GM12801 (cell line): ENCODE results near the gene SCLT1.

Experiments used
- TF ChIP-seq, protein P1 (sequence below): IDR thresholded peaks from one replicate; pipeline ENCODE4 v1.5.1; 2011; ENCODE audit warnings: control low read depth; ENCODE audit not compliant: insufficient read length; ENCODE audit errors: extremely low read depth

The SCLT1 gene

GRCh38 chr4:129037093-129037492 is 56.2 kb downstream of the SCLT1 start:
- TF ChIP-seq, protein P1, sequence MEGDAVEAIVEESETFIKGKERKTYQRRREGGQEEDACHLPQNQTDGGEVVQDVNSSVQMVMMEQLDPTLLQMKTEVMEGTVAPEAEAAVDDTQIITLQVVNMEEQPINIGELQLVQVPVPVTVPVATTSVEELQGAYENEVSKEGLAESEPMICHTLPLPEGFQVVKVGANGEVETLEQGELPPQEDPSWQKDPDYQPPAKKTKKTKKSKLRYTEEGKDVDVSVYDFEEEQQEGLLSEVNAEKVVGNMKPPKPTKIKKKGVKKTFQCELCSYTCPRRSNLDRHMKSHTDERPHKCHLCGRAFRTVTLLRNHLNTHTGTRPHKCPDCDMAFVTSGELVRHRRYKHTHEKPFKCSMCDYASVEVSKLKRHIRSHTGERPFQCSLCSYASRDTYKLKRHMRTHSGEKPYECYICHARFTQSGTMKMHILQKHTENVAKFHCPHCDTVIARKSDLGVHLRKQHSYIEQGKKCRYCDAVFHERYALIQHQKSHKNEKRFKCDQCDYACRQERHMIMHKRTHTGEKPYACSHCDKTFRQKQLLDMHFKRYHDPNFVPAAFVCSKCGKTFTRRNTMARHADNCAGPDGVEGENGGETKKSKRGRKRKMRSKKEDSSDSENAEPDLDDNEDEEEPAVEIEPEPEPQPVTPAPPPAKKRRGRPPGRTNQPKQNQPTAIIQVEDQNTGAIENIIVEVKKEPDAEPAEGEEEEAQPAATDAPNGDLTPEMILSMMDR: no peak

DNA sequence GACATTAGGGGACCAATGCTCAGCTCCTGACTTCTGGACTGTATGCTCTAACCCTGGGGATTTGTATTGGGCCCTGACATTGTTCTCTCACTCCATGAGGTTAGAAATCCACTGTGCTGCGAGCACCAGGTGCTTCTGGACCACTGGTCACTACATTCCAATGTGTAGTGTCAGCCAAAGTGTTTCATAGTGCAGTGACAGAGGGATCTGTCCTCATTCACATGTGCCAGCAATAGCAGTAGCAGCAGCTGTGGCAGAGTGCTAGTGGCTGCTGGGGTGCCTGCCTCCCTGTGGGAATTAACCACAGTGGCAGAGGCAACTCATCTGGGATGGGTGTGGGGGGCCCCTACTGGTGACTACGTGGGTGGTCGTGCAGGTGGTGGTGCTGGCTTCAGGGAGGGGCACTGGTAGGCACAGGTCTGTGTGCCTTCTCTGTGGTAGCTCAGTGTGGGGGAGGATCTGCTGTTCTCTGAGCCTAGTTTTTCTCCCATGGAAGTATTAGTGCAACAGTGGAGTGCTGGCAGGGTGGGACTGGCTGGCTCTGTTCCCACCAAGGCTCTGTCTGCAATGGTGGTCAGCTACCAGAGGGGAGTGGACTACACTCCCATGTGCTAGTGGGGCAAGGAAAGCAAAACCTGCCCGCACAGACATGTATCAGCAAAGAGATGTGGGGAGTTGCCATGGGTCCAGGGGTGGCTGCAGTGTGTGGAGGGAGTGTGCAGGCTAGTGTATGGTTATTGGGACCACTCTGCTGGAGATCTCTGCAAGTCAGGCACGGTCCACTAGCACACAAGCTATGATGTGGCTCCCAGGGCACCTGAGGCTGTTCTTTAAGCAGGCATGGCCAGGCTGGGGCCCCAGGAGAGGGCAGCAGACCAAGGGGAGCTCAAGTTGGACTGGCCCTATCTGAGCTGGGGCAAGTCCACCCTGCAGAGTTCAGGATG is 78.5 kb downstream of the SCLT1 start:
- TF ChIP-seq, protein P1: no peak

DNA sequence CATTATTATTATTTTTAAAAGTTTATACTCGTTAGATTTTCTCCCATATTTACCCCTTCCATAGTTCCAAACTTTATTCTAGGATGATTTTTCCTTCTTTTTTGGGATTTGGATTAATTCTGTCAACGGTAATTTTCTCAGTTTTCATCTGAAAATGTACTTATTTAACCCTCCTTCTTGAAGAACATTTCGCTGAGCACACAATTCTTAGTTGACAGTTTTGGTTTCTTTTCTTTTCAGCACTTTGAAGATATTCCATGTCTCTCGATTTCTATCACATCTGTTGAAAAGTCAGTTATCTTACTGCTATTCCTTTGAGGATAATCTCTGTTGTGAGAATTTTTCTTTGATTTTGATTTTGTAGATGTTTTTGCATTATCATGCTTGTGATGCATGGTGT is 85.2 kb downstream of the SCLT1 start:
- TF ChIP-seq, protein P1: no peak

- TF ChIP-seq, protein P1: no peak
Measured at GRCh38 chr4:128986908-128987307, 106.4 kb downstream of the SCLT1 start.

GRCh38 chr4:128986019-128986418 is 107.3 kb downstream of the SCLT1 start:
- TF ChIP-seq, protein P1: no peak

DNA sequence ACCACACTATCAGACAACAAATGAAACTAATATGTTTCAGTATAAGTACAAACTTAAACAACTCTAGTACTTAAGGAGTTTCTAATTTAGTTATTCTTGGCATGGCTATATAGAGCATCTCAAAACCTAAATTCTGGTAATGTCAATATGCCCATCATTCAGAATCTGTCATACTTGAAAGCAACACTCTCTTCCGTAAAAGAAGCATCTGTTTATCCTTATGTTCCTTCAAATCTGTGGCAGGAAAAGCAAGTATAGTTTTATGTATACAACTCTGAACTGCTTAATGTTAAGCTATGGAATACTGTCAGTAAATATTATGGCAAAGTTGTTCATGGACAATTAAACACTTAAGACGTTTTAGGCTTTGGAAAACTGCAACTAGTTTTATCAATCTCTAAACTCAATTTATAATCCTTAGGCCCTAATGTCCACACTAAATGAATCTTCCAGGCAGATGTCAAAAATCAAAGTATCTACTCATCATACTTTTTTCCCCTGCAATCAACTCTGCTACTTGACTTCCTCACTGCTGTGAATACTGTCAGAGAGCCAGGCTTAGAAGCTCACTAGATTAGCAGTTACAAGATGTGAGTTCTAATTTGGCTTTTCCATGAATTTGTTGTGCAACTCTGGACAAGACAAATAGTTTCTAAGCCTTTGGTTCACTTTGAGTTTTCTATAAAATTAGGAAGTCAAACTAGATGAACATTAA is 109.4 kb downstream of the SCLT1 start:
- TF ChIP-seq, protein P1: no peak

GRCh38 chr4:128981377-128981776 is 112.0 kb downstream of the SCLT1 start:
- TF ChIP-seq, protein P1: no peak
